ENCODE results near the gene JDP2.

The JDP2 gene

DNA sequence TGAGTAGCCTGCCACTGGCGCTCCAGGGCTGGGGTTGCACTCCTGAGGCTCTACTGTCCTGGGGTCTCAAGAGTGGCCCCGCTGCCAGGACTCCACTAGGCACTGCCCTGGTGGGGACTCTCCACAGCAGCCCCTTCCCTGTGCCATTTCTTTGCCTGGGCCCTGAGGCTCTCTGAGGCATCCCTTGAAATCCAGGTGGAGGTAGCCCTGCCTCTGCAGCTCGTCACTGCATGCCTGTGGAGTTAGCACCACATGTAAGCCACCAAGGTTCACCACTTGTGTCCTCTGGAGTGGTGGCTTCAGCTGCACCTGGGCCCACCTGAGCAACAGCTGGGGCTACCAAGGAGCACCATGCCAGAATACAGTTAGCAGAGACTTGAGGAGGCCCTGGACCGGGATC is 54.5 kb downstream of the JDP2 start:
- DNase-seq (ENCODE audit: low read depth in 3 of 3, low spot score in 1 of 3), result no peak

GRCh38 chr14:75484711-75485429 is 57.0 kb downstream of the JDP2 start:
- no peak for DNase-seq (ENCODE audit: low read depth in 3 of 3, low spot score in 1 of 3)

GRCh38 chr14:75486318-75486717 is 58.5 kb downstream of the JDP2 start:
- DNase-seq (ENCODE audit: low read depth in 3 of 3, low spot score in 1 of 3), result no peak

DNA sequence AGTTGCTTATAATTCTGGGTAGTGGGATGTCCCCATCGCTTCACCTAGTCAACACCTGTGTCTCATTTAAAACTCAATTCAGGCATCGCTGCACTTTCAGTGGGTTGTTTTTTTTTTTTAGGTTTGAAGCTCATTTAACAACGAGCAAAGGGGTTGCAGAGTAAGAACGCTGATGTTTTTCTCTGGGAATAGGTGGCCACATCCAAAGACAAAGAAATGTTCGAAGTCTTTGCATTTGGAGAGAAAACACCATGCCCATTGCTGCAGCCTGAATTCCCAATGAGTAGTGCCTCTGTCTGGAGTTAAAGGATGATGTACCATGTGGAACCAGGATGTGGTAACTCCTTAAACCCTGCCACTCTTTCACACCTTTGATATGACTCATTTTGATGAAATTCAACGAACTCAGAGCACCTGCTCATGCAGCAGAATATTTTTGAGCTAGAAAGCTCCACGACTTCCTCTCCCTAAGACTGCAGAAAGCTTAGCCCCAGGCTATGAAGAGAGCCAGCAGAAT is 59.4 kb downstream of the JDP2 start:
- DNase-seq (ENCODE audit: low read depth in 3 of 3, low spot score in 1 of 3), result no peak

GRCh38 chr14:75489480-75489837 is 61.6 kb downstream of the JDP2 start:
- no peak for DNase-seq (ENCODE audit: low read depth in 3 of 3, low spot score in 1 of 3)

DNA sequence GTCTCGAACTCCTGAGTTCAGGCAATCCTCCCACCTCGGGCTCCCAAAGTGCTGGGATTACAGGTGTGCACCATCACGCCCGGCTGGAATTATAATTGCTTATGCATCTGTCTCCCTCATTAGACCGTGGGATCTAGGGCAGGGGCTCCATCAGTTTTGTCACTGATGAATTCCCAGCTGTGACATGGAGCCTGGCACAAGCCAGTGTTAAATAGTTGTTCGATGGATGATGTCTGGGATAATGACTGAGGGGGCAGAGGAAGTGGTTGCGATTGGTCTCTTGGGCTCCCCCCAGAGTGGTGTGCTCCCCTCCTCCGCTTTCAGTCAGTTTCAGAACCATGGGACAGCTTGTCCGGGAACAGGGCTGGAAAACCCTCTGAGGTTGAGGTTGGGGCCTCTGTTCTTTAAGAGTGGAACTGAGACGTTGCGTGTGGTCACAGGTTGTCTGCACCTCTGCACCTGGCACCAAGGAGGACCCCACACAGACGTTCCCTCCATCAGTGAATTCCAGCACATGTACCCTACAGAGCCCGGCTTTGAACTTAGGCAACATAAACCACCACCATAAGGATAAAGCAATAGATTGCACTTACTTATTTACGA is 63.7 kb downstream of the JDP2 start:
- no peak for DNase-seq (ENCODE audit: low read depth in 3 of 3, low spot score in 1 of 3)

DNA sequence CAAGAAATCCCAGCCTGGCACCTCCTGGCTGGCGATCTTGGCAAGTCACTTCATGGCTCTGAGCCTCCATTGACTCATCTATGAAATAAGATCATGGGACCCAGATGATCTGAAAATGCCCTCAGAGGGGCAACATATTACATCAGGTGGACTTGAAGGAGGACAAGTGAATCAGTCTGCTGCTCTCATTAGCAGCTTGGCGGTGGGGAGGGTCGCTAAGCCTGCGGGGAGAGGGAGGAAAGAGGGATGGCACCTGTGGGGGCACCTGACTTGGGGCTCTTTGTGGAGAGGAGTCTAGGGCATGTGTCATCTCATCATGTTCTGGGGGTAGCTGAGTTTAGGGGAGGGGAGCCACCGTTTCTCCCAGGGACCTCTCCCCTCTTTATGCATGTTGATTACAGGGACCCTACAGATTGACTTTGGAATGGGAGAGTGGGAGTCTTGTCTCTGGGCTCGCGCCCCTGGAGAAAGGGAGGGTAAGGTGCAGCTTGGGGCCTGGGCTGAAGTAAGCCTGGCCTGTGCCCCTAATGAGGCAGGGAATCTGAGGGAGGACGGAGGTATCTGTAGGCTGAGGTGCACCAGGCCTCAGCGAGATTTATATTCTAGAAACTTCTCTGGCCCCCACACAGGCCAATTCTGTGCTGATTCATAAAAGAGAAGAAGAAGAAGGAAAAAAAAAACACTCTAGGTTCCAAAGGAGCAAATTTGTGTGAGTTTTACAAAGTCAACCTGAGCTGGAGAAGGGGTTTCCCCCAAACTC is 65.2 kb downstream of the JDP2 start:
- DNase-seq (ENCODE audit: low read depth in 3 of 3, low spot score in 1 of 3), result no peak

GRCh38 chr14:75493592-75494087 is 65.8 kb downstream of the JDP2 start:
- no peak for DNase-seq (ENCODE audit: low read depth in 3 of 3, low spot score in 1 of 3)

- DNase-seq (ENCODE audit: low read depth in 3 of 3, low spot score in 1 of 3), result no peak
Observed at GRCh38 chr14:75494896-75495295, 67.1 kb downstream of the JDP2 start.

DNA sequence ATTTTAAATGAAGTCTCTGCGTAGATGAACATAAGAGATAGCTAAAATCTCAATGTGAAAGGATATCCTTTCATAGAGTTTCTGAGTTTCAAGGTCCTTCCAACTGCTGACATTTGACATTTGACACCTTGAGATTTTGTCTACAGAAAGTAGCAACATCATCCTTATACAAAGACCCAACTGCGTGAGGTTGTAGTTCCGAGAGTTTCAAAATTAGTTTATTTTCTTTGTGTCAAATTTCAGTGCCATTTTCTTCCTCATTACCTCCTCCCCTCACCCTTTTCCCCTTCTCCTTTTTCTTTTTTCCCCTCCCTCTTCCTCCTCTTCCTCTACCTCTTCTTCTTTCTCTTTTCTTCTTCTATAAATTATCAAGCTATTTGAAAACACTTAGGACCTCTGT is 67.6 kb downstream of the JDP2 start:
- no peak for DNase-seq (ENCODE audit: low read depth in 3 of 3, low spot score in 1 of 3)

GRCh38 chr14:75495882-75496281 is 68.1 kb downstream of the JDP2 start:
- DNase-seq (ENCODE audit: low read depth in 3 of 3, low spot score in 1 of 3), result no peak

GRCh38 chr14:75496755-75497154 is 68.9 kb downstream of the JDP2 start:
- no peak for DNase-seq (ENCODE audit: low read depth in 3 of 3, low spot score in 1 of 3)

DNA sequence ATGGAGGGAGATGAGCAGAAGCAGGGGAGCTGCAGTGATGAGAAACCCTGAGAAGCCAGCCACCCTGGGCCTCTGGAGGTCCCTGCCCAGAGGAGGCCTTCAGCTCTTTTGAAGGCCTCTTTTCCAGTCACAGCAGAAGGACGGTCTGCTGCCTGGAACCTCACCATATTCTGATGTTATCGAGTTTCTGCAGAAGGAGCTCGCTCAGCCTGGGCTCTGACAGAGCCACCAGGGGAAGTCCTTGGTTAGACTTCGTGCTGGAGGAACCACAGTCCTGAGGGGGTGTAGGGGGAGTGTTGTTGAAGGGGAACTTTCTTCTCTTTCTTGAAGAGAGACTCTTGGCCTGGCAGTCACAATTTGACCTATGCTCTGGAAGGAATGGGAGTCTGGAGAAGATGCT is 69.4 kb downstream of the JDP2 start:
- DNase-seq (ENCODE audit: low read depth in 3 of 3, low spot score in 1 of 3), result no peak

- DNase-seq (ENCODE audit: low read depth in 3 of 3, low spot score in 1 of 3), result no peak
Observed at GRCh38 chr14:75497701-75498100, 69.9 kb downstream of the JDP2 start.

DNA sequence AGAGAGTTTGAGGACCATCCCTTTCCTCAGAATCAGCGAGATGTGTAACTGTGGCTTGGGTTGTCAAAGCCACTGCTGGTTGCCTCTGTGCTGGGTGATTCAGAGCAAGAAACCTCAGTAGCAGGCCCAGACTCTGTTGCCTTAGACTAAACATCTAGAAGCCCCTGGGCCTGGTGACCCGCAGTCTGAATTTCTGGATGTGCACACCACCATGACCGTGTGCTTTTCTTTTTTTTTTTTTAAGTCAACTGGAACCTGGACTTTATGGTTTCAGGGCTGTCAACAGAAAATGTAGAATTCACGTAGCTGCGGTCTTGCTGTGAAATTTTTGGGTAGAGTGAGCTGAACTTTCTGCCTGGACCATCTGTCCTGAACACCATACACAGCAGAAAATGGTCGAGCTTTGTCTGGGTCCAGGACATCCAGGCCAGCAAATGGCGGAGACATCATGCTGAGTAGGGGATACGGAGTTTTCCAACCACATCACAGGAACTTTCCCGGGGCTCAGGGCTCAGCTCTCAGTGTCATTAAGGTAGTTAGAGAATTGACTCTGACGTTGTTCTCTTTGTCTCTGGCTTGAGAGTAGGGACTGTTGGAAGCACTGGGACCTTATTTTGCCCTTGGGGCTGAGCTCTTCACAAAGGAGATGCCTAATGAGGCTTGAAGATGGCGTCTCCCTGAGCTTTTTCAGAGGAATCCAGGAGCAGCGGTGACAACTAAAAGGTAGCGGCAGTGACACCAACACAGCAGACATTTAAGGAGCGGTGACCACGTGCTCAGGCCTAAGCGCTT is 71.5 kb downstream of the JDP2 start:
- no peak for DNase-seq (ENCODE audit: low read depth in 3 of 3, low spot score in 1 of 3)

GRCh38 chr14:75501080-75501479 is 73.3 kb downstream of the JDP2 start:
- no peak for DNase-seq (ENCODE audit: low read depth in 3 of 3, low spot score in 1 of 3)

GRCh38 chr14:75504411-75504810 is 76.6 kb downstream of the JDP2 start:
- DNase-seq (ENCODE audit: low read depth in 3 of 3, low spot score in 1 of 3), result no peak

GRCh38 chr14:75506930-75507329 is 79.1 kb downstream of the JDP2 start:
- DNase-seq (ENCODE audit: low read depth in 3 of 3, low spot score in 1 of 3), result no peak

DNA sequence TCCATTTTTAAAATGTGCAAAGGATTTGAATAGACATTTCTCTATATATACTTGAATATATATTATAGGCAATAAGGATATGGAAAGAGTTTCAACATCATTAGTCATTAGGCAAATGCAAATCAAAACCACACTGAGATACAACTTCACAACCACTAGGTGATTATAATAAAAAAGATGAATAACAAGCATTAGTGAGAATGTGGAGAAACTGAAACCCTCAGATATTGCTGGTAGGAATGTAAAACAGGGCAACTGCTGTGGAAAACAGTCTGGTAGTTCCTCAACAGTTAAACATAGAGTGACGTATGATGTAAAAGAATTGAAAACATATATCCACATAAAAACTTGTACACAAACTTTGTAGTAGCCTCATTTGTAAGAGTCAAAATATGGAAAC is 82.7 kb downstream of the JDP2 start:
- no peak for DNase-seq (ENCODE audit: low read depth in 3 of 3, low spot score in 1 of 3)

- no peak for DNase-seq (ENCODE audit: low read depth in 3 of 3, low spot score in 1 of 3)
Observed at GRCh38 chr14:75511201-75511600, 83.4 kb downstream of the JDP2 start.
